ENCODE measurements around the gene NTRK2.

NTRK2 gene

GRCh38 chr9:84669288-84670137 lies at the start of gene NTRK2:
TSS of gene NTRK2 (plus strand) at chr9:84669729. CDS start at chr9:84670749, 1,020 bp downstream.
- no peak for DNase-seq

DNA sequence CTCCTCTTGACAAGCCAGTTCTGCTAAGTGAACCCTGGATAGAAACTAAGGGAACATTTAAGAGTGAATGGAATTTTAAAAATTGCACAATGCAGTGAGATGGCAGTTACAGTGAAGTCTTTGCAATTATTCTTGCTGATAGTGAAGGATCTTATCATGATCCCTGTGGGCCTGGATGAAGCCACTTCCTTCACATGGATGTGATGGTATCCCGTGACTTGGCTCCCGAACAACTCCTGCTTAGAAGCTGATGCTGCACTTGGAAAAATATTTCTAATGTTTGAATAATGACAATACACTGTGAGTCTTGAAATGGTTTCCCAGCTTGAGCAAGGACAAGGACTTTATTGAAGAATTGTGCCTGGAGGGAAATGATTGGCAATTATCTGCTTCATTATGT lies 49.2 kb upstream of the NTRK2 start:
- DNase-seq = no peak

GRCh38 chr9:84621811-84622210 lies 47.7 kb upstream of the NTRK2 start:
- no peak for DNase-seq

GRCh38 chr9:84622981-84623380 lies 46.5 kb upstream of the NTRK2 start:
- no peak for DNase-seq

DNA sequence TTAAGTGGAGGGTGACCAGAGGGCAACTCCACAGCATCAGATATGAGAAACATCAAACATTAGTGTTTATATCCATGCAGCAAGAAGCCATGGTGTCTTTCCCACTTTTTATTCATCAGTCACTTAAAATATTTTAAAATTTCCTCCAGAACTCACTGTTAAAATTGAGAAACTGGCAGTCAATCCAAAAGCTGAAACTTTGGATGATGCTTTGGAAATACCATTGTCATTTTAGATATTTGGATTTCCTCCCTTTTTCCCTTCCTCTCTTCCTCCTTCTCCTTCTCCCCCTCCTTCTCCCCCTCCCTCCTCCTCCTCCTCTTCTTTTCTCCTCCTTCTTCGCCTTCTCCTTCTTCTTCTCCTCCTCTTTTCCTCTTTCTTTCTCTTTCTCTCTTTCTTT lies 33.1 kb upstream of the NTRK2 start:
- no peak for DNase-seq

DNA sequence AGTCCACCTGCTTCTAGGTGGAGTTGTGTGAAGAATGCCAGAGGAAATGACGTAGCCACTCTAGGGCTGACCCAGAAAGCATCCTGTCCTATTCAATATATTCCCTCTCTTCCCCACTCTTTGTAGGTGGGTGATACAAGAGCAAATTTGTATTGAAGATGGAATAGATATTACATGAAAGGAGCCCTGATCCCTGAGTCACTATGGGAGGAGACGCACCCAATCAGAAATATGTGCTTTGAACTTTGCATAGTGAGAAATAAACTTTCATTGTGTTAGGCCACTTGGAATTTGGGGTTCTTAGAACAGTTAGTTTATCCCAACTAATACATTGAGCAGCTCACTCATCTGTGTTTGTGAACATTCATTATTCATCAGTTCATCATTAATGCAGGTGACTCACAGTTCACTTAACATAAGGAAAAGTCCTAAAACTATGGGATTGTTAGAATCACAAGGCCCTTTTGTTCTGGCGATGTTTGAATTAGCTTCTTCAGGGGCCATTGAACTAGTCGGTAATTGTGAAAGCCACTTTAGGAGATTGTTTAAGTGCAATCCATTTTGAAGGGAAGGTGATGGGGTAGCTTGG lies 26.9 kb upstream of the NTRK2 start:
- DNase-seq = no peak

- no peak for DNase-seq
Observed at GRCh38 chr9:84647699-84648098, 21.8 kb upstream of the NTRK2 start.

DNA sequence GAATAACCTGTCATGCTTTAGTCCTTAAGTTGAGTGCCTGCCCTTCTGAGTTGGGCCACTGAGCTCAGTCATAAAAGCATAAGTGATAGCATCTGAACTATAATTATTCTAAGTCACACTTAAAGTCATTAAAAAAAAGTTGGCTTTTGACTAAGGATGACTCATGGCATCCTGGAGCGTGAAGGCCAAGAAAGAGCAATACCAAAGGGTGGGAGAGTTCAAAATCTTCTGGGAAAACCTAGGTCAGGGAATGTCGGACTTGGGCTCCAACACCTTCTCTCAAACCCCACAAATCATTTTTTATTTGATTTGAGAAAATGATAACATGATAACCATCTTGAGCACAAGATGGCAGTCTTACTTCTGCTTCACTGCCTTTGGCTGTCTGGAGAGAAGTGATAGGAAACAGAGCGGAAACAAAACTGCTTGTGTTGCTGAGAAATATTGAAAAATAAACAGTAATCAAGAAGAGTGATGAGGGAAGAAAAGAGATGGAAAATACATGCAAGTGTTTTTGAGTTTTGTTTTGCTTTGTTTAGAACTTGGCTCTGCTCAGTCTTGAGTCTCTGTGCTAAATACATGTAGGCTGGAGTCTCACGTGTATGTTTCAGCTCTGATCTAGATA lies 16.9 kb upstream of the NTRK2 start:
- no peak for DNase-seq

DNA sequence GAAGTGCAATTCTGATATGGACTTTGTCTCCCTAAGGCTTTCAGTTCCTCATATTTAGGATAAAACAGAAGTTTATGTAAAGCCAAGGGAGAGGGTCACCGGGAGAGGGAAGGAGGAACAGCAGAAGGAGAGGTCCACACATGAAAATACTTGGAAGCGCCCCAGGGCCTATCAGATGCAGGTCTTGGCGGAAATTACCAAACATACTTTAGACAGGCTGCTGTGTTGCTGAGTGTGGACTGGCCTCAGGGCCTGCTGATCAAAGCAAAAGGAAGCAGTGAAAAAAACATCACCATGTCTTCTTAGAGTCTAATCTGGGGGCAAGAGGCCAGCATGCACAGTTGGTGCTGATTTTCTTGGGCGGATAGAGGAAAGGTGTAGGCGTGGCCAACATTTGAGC lies 14.1 kb upstream of the NTRK2 start:
- DNase-seq = no peak

DNA sequence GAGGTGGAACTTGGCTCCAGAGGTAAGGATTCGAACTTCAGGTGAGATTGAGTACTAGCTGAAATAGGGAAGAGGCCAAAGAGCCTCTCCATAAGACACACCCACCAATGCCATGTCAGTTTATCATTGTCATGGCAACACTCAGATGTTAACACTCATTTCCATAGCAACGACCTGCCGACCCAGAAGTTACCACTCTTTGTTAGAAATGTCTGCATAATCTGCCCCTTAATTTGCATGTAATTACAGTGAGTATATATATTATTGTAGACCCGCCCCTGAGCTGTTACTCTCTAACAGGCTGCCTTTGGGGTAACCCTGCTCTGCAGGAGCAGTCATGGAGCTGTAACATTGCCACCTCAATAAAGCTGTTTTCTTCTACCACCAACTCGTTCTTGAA lies 10.2 kb upstream of the NTRK2 start:
- no peak for DNase-seq

- DNase-seq = no peak
Observed at GRCh38 chr9:84659773-84660172, 9.8 kb upstream of the NTRK2 start.

DNA sequence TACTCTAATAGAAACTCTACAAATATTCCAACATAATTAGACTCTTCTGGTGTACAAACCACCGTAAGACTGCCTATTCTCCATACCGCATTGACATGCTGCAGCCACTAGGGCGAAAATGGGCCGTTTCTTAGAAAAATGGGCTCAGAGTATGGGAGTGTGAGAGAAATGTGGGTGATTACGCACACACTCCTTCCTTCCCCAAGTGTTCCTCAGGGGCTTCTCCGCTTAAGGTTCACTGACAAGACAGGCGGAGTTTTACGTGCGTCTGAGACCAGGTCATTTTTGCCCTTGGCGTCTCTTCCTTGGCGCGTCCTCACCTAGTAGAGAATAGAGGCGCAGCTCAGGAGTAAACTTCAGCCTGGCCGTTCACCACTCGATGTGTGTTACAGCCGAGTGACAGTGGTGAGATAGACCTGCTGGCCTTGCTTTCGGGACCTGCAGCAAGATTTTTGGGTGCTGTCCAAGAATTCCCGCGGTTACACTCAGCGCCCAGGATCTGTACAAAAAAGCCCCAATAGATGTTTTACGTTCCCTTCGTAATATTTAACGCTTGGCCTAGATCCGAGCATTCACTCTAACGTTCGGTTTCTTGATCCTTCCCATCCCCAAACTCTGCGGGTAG lies 1.8 kb upstream of the NTRK2 start:
- DNase-seq = no peak

DNA sequence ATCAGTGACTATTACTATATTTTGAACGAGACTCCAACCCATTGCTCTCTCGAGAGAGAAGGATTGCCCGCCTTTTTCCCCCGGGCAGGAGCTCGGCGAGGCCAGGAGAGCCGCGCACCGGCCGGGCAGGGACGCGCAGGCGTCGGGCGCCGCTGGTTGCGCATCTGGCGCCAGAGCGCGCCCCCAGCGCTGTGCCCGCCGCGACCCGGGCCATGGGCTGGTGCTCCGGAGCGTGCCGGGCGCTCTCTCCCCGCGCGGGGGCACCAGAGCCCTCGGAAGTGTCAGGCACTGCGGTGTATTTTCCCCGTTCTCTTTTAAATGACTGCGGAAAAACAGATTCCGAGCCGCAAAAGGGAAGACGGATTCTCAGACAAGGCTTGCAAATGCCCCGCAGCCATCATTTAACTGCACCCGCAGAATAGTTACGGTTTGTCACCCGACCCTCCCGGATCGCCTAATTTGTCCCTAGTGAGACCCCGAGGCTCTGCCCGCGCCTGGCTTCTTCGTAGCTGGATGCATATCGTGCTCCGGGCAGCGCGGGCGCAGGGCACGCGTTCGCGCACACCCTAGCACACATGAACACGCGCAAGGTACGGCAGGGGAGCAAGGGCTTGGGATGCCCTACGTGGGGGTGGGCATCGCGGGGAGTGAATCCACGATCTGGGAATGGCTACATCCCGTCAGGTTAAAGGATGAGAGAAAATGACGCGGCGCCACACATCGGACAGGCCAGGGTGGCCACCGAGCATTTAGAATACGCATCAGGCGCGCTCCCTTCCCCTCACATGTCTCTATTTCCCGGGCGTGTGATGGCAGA lies 1.1 kb upstream of the NTRK2 start:
- peak in 1 of 2 donors; percentile 9 for DNase-seq

DNA sequence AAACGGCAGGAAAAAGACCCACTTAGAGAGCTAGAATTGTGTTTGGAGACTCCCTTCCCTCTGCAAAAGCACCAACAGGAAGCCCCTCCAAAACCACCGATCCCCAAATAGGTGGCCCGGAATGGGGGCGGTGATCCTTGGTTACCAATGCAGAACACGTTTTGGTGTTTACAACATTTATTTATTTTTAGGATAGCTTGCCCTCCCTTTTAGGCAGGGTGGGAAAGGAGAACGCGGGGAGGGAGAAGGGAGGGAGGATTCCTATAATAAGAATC lies 579 bp upstream of the NTRK2 start:
- DNase-seq = no peak

DNA sequence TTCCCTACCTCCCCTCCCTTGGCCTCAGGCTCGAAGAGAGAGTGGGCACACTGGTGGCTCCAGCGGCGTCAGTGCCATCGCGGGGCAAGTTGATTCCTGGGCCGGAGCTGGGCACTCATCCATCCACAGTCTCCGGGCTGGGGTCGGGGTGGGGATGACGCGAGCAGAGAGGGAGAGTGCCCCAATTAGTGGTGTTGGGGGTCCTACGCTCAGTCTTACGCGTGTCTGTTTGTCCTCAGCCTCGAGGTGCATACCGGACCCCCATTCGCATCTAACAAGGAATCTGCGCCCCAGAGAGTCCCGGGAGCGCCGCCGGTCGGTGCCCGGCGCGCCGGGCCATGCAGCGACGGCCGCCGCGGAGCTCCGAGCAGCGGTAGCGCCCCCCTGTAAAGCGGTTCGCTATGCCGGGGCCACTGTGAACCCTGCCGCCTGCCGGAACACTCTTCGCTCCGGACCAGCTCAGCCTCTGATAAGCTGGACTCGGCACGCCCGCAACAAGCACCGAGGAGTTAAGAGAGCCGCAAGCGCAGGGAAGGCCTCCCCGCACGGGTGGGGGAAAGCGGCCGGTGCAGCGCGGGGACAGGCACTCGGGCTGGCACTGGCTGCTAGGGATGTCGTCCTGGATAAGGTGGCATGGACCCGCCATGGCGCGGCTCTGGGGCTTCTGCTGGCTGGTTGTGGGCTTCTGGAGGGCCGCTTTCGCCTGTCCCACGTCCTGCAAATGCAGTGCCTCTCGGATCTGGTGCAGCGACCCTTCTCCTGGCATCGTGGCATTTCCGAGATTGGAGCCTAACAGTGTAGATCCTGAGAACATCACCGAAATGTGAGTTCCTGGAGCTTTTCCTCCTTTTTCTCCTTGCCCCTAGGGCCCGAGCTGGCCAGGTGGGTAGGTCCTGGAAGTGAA lies 861 bp downstream of the NTRK2 start:
- DNase-seq = no peak

GRCh38 chr9:84671586-84672521 lies 2.3 kb downstream of the NTRK2 start:
- no peak for DNase-seq

GRCh38 chr9:84673806-84674205 lies 4.3 kb downstream of the NTRK2 start:
- DNase-seq = no peak

- DNase-seq = no peak
Observed at GRCh38 chr9:84677080-84677479, 7.6 kb downstream of the NTRK2 start.

DNA sequence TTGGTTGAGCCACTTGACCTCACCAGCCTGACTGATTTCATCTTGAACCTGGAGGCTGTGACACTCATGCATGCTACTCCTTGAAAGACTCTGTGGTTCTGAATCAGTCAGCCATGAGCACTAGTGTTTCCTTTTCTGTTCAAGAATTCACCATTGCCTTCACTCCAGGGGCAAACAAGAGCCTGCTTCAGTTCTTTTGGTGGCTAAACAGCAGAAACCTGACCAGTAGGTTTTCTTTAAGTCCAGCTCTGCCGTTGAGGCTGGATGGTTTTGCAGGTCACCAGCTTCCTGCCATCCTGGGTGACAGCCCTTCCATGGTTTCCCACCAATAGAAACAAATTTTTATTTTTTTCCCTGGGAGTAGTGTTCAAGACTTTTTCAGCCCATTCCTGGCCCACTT lies 10.0 kb downstream of the NTRK2 start:
- DNase-seq = no peak

- no peak for DNase-seq
Observed at GRCh38 chr9:84681516-84682285, 12.2 kb downstream of the NTRK2 start.

Data from CD4-positive, alpha-beta T cell treated with Interleukin-4 for 1 hour (primary cell).